Mucosa of gallbladder (tissue), 1 donor: ENCODE data around the gene IL23R. TPM values are rescaled to one million over a fixed set of nuclear protein-coding genes. Genes with fewer than 3 reads are reported as not detected.

ENCODE experiments used
- DNase-seq: peaks from one replicate; pipeline ENCODE4 v3.0.0-alpha.2; 2020; ENCODE audit warnings: low spot score
- total RNA-seq: library from RNA; stranded (reverse); gene quantifications from one replicate; pipeline ENCODE4 v1.2.1, GENCODE V29; 2021
- donor health status: DM: no; HTN: no; CAD: no.

IL23R gene
- total RNA-seq, 1 donor from 2014 or later = 0.32 TPM

GRCh38 chr1:67300561-67300960 lies 134.3 kb downstream of the IL23R start:
- DNase-seq = no peak

GRCh38 chr1:67304023-67304422 lies 137.8 kb downstream of the IL23R start:
- no peak for DNase-seq

- DNase-seq = no peak
These were observed 140.3 kb downstream of the IL23R start for GRCh38 chr1:67306547-67306946.

- DNase-seq = no peak
These were observed 141.2 kb downstream of the IL23R start, which contains the start of gene IL12RB2 for GRCh38 chr1:67307251-67308060. TSS of gene IL12RB2 (plus strand) at chr1:67307873. CDS start at chr1:67320369, 12,496 bp downstream.

- DNase-seq = no peak
These were observed 141.9 kb downstream of the IL23R start for GRCh38 chr1:67308136-67308535.

Other genes with a start within 250 kb of the IL23R start
- gene DNAI4, start 241.6 kb upstream of the IL23R start, total RNA-seq = 17.1 TPM
- 38.5 TPM for gene MIER1, start 241.5 kb upstream of the IL23R start, total RNA-seq
- gene SLC35D1, start 112.3 kb upstream of the IL23R start, total RNA-seq = 16.3 TPM
- gene C1orf141, start 31.5 kb upstream of the IL23R start, total RNA-seq = not detected
- 0.98 TPM for gene IL12RB2, start 141.4 kb downstream of the IL23R start, total RNA-seq